K562 (cell line): ENCODE results near the gene ACTR1B. TPM values are rescaled to one million over a fixed set of nuclear protein-coding genes. Genes with fewer than 3 reads are reported as not detected.

ENCODE experiments used
- ATAC-seq: fragments of 200-7000 bp; cut with Tn5 transposase; 3 replicates; pipeline ENCODE4 v1.9.1; 2020; ENCODE audit warnings: moderate library complexity
- BruUV-seq: library from RNA; stranded (reverse); fragments of 400-500 nt; replicated peaks from 2 replicates; lab custom pipeline; 2021; lab: Mats Ljungman, UMichigan
- CTCF ChIA-PET: fragments of 300-600 bp; formaldehyde crosslinking; extraction: SDS; loops from one replicate; lab custom pipeline; 2021; ENCODE audit warnings: low intra/inter-chr PET ratio; lab: Yijun Ruan, JAX
- POLR2A ChIA-PET: fragments of 300-600, 350-650 bp; sonication (Branson Sonifier 250); formaldehyde crosslinking; extraction: SDS; loops from one replicate; lab custom pipeline; 2021; ENCODE audit warnings: antibody characterized with exemption, inconsistent platforms; lab: Yijun Ruan, JAX
- DNase-seq, 4 experiments: peaks; one replicate each; pipeline versions ENCODE4 v3.0.0 to v3.0.0-alpha.2; 2011 to 2018; ENCODE audit warnings: low spot score in 3 of 4, mixed read lengths in 3 of 4; ENCODE audit errors: extremely low read depth in 1 of 4
- FAIRE-seq: peaks from 2 replicates; lab custom pipeline; 2011; peaks lifted over from hg19 to GRCh38; lab: Jason Lieb, UNC
- H2AFZ ChIP-seq: 2 replicates; pipeline ENCODE4 v1.6.0; 2011; ENCODE audit warnings: low read depth, low read length, control low read depth, inconsistent platforms
- H3K27ac ChIP-seq: fragments of 200-600 bp; 3 replicates; pipeline ENCODE4 v1.8.0; 2011; ENCODE audit warnings: low read depth, mild to moderate bottlenecking, control low read depth, inconsistent platforms, low read length, moderate library complexity, mixed read lengths; ENCODE audit errors: extremely low read depth
- H3K27me3 ChIP-seq, 2 experiments: fragments of 300-600 bp in 1 of 2; 2 replicates in 1 of 2; 3 replicates in 1 of 2; pipeline versions ENCODE4 v1.6.0 to v1.8.0; 2011; ENCODE audit warnings: inconsistent platforms in 2 of 2, low read length in 2 of 2, mild to moderate bottlenecking in 1 of 2, mixed read lengths in 1 of 2, moderate library complexity in 1 of 2; ENCODE audit not compliant: control insufficient read depth in 2 of 2, insufficient read depth in 2 of 2
- H3K36me3 ChIP-seq: fragments of 300-600 bp; 3 replicates; pipeline ENCODE4 v1.8.0; 2011; ENCODE audit warnings: mild to moderate bottlenecking, low read length, inconsistent platforms; ENCODE audit not compliant: control insufficient read depth, insufficient read depth
- H3K4me1 ChIP-seq, 2 experiments: fragments of 200-600 bp in 1 of 2; replicated peaks in 1 of 2; 2 replicates in 1 of 2; 3 replicates in 1 of 2; pipeline versions ENCODE4 v1.5.1 to v1.8.0; 2011; ENCODE audit warnings: inconsistent platforms in 2 of 2, low read length in 2 of 2, mild to moderate bottlenecking in 1 of 2, mixed read lengths in 1 of 2, moderate library complexity in 1 of 2; ENCODE audit not compliant: control insufficient read depth in 2 of 2, insufficient read depth in 2 of 2
- H3K4me2 ChIP-seq: 2 replicates; pipeline ENCODE4 v1.6.1; 2011; ENCODE audit warnings: low read length, control low read depth, inconsistent platforms, mixed read lengths; ENCODE audit not compliant: insufficient read depth
- H3K4me3 ChIP-seq: fragments of 200-600 bp; sonication (generic), shearing (Covaris generic); 2 replicates; pipeline ENCODE4 v1.5.1; 2016; ENCODE audit warnings: control low read depth, inconsistent platforms
- H3K79me2 ChIP-seq: fragments of 200-600 bp; 3 replicates; pipeline ENCODE4 v1.8.0; 2011; ENCODE audit warnings: low read length, inconsistent platforms; ENCODE audit not compliant: control insufficient read depth, insufficient read depth
- H3K9ac ChIP-seq, 2 experiments: 2 replicates each; pipeline versions ENCODE4 v1.6.0 to v1.6.1; 2011; ENCODE audit warnings: low read depth in 2 of 2, low read length in 2 of 2, control low read depth in 1 of 2, inconsistent platforms in 1 of 2, mild to moderate bottlenecking in 1 of 2, mixed read lengths in 1 of 2; ENCODE audit not compliant: insufficient read depth in 1 of 2
- H3K9me1 ChIP-seq: one replicate; pipeline ENCODE4 v1.6.0; 2011; ENCODE audit warnings: inconsistent platforms, mild to moderate bottlenecking, low read length, moderate library complexity; ENCODE audit not compliant: control insufficient read depth, insufficient read depth
- H3K9me3 ChIP-seq: replicated peaks from 2 replicates; pipeline ENCODE4 v1.5.1; 2011; ENCODE audit warnings: low read depth, low read length, inconsistent platforms; ENCODE audit not compliant: control insufficient read depth, insufficient read depth
- H4K20me1 ChIP-seq: replicated peaks from 2 replicates; pipeline ENCODE4 v1.6.1; 2011; ENCODE audit warnings: low read length, inconsistent platforms, mixed read lengths; ENCODE audit not compliant: control insufficient read depth, insufficient read depth
- BACH1 ChIP-seq: fragments of 200-800 bp; sonication (Bioruptor generic); IDR thresholded peaks from 2 replicates; pipeline ENCODE4 v1.6.1; 2016; ENCODE audit warnings: missing genetic modification characterization, missing compliant biosample characterization
- CREB3L1 ChIP-seq: fragments of 450-650 bp; IDR thresholded peaks from 2 replicates; pipeline ENCODE4 v1.6.1; 2014; ENCODE audit warnings: low read depth, mild to moderate bottlenecking, moderate library complexity, borderline replicate concordance
- GABPA ChIP-seq: fragments of 200-800 bp; sonication (Bioruptor generic); conservative IDR thresholded peaks from 2 replicates; pipeline ENCODE4 v1.6.1; 2016; ENCODE audit warnings: low read depth, missing genetic modification characterization, missing compliant biosample characterization
- KLF10 ChIP-seq: fragments of 250-450 bp; sonication (Bioruptor Pico); IDR thresholded peaks from 2 replicates; pipeline ENCODE4 v1.6.1; 2021; ENCODE audit warnings: matching md5 sums
- MTA3 ChIP-seq: fragments of 450-650 bp; formaldehyde crosslinking; IDR thresholded peaks from 2 replicates; pipeline ENCODE4 v1.6.1; 2017; ENCODE audit warnings: mild to moderate bottlenecking, borderline replicate concordance
- RBM25 ChIP-seq: fragments of 200-400 bp; formaldehyde crosslinking; IDR thresholded peaks from 2 replicates; pipeline ENCODE4 v1.6.1; 2018; ENCODE audit warnings: low read length, low read depth, moderate library complexity; ENCODE audit not compliant: severe bottlenecking
- SLC30A9 ChIP-seq: fragments of 250-450 bp; sonication (Bioruptor Pico); IDR thresholded peaks from 2 replicates; pipeline ENCODE4 v1.8.0; 2022; ENCODE audit warnings: mild to moderate bottlenecking, moderate library complexity
- SOX6 ChIP-seq: fragments of 450-650 bp; IDR thresholded peaks from 2 replicates; pipeline ENCODE4 v1.6.1; 2014; ENCODE audit warnings: mild to moderate bottlenecking
- SP1 ChIP-seq: sonication (generic); formaldehyde crosslinking; IDR thresholded peaks from 2 replicates; pipeline ENCODE4 v1.8.1; 2022; ENCODE audit warnings: mild to moderate bottlenecking, missing genetic modification reagents
- USF2 ChIP-seq: sonication (generic); formaldehyde crosslinking; IDR thresholded peaks from 2 replicates; pipeline ENCODE4 v1.5.0; 2020; ENCODE audit warnings: missing genetic modification reagents
- ZNF146 ChIP-seq: IDR thresholded peaks from one replicate; pipeline ENCODE4 v1.6.1; 2018; ENCODE audit warnings: missing compliant biosample characterization; ENCODE audit not compliant: unreplicated experiment
- WGBS: fragments of 100-300 bp; shearing (Covaris generic); methylation state at CpG from one replicate; pipeline ENCODE4 v1.1.6; 2016; ENCODE audit warnings: low coverage, mixed read lengths; ENCODE audit not compliant: insufficient coverage; ENCODE audit errors: missing lambda C conversion rate; 5-methylcytosine and 5-hydroxymethylcytosine counted together
- in situ Hi-C: fragments of 300-500 bp; cut with MboI; formaldehyde crosslinking; loops from 4 replicates; pipeline ENCODE4 v1.15.0; 2018; ENCODE audit warnings: inconsistent platforms, mixed read lengths
- intact Hi-C: fragments of 100-400 bp; cut with micrococcal nuclease; formaldehyde crosslinking; loops from 2 replicates; pipeline ENCODE4 v1.14.2; 2022
- polyA plus RNA-seq, 8 experiments: library from polyadenylated mRNA; depleted of rRNA in 4 of 8; stranded (reverse) in 5 of 8; unstranded in 3 of 8; fragments of >200 nt; fragmentation: Nextera tagmentation in 2 of 8; fragmentation: Illumina TruSeq in 1 of 8; extraction: Ambion mirVana in 2 of 8; extraction: Trizol in 1 of 8; gene quantifications; 2 replicates each; pipeline versions ENCODE4 v1.2.1 to v1.2.3, GENCODE V29; 2011 to 2014; ENCODE audit warnings: inconsistent platforms in 1 of 8, missing spikeins in 1 of 8
- total RNA-seq, 7 experiments: library from RNA; depleted of rRNA in 6 of 7; stranded (reverse); fragments of >200 nt in 6 of 7; fragmentation: Illumina TruSeq in 2 of 7; extraction: Trizol in 2 of 7; gene quantifications; 2 replicates each; pipeline versions ENCODE4 v1.2.1 to v1.2.3, GENCODE V29; 2011 to 2021; ENCODE audit warnings: low replicate concordance in 1 of 7
- TF ChIP-seq, protein P1 (sequence below), 2 experiments: IDR thresholded peaks; 2 replicates each; pipeline ENCODE4 v1.6.1; 2012; ENCODE audit warnings: improper control_type of control experiment in 2 of 2, low read depth in 2 of 2, low read length in 2 of 2, borderline replicate concordance in 1 of 2

Gene ACTR1B
- total and polyA plus RNA-seq, 9 of the 15 experiments (the other 6 are each of a cell fraction or from before 2014, with no cell fraction given): 0.49 to 42.3 (median 22.5) TPM

GRCh38 chr2:97708608-97709007 is 44.8 kb upstream of the ACTR1B start (continued):
- TF ChIP-seq USF2 (peak; percentile 81), RBM25 (peak; percentile 6), CREB3L1 (no peak)
- TF ChIP-seq, all 486 proteins: peak for 5

DNA sequence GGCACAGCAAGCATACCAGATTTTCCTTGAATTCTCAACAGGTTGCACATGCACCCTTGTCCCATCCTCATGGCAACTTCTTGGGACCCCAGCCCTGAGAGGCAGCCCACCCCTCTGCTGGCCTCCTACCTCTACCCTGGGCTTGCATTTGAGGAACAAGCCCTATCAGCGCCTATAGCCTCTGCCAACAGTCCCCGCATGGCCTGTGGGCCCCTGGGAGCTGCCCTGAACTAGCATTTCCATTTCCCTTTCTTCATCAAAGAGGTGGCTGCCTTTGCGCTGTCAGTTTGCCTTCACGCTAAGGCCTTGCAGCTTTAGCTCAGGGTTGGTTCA is 44.2 kb upstream of the ACTR1B start:
- H3K79me2 ChIP-seq: no peaks in the 10 kb centered on the region
- FAIRE-seq: peak; percentile 62
- no peak overlapping the region for H3K4me3 ChIP-seq
- DNase-seq: no peak
- H3K9ac ChIP-seq: no peak overlapping the region; a peak in 1 of 4 replicates
- H4K20me1 ChIP-seq: no peaks in the 10 kb centered on the region
- H3K4me1 ChIP-seq: peaks cover 24 to 33% of the 10 kb centered on the region in 2 experiments
- ChIA-PET POLR2A (interaction anchor here (1.6 kb wide), 1 partner anchor 8 kb away, joined by 5 read pairs; no protein-coding TSS in a partner anchor), CTCF (no interaction called here)
- no peaks in the 10 kb centered on the region; the same call in 1 of the 2 replicates for H3K9me3 ChIP-seq
- intact Hi-C loops: loop anchor here (10.0 kb wide), 1 partner anchor 677 kb away; no protein-coding TSS in a partner anchor
- 44% methylated on average over 3 of the region's 4 CpGs for WGBS
- no peak overlapping the region for H3K27ac ChIP-seq
- in situ Hi-C loops: no loop called here
- no peaks in the 10 kb centered on the region for H3K36me3 ChIP-seq
- ATAC-seq: no peak
- H3K4me2 ChIP-seq: no peak overlapping the region
- no peak for TF ChIP-seq SOX6
- TF ChIP-seq KLF10 (CRISPR knock-in tag): no peak
- TF ChIP-seq, protein P1, sequence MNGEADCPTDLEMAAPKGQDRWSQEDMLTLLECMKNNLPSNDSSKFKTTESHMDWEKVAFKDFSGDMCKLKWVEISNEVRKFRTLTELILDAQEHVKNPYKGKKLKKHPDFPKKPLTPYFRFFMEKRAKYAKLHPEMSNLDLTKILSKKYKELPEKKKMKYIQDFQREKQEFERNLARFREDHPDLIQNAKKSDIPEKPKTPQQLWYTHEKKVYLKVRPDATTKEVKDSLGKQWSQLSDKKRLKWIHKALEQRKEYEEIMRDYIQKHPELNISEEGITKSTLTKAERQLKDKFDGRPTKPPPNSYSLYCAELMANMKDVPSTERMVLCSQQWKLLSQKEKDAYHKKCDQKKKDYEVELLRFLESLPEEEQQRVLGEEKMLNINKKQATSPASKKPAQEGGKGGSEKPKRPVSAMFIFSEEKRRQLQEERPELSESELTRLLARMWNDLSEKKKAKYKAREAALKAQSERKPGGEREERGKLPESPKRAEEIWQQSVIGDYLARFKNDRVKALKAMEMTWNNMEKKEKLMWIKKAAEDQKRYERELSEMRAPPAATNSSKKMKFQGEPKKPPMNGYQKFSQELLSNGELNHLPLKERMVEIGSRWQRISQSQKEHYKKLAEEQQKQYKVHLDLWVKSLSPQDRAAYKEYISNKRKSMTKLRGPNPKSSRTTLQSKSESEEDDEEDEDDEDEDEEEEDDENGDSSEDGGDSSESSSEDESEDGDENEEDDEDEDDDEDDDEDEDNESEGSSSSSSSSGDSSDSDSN (IDR thresholded peaks at IDR 0.05; ENCODE audit: borderline replicate concordance in 1 of 2, low read depth in 2 of 2, low read length in 2 of 2): no peak
- TF ChIP-seq MTA3: no peak
- TF ChIP-seq SP1 (CRISPR knock-in tag): no peak
- no peak for TF ChIP-seq ZNF146 (CRISPR knock-in tag)
- TF ChIP-seq SLC30A9: no peak
- TF ChIP-seq GABPA (tag): no peak
- no peak for TF ChIP-seq BACH1 (tag)
- TF ChIP-seq, all 486 proteins: peak for 0
- Histone ChIP-seq H3K27me3 (no peaks in the 10 kb centered on the region), H3K9me1 (peaks cover 3% of the 10 kb centered on the region), H2AFZ (peak overlapping the region; percentile 54; the same call in 1 of the 2 replicates)
- no TSS peak for BruUV-seq
